ENCODE data around the gene ASIC3. TPM values are rescaled to one million over a fixed set of nuclear protein-coding genes. Genes with fewer than 3 reads are reported as not detected.
A peak's percentile ranks its signal among the peaks of the same experiment; 100 is the strongest.

ASIC3 gene
- polyA plus RNA-seq, 2 of the 4 experiments (the other 2 are of a cell fraction): 4.1 to 9.8 TPM

- TF ChIP-seq RAD21 (conservative IDR thresholded peaks at IDR 0.05 in 1 of 2, IDR thresholded peaks at IDR 0.05 in 1 of 2): peak in 1 of 2 experiments; percentile 29; a peak in 1 of 5 replicates
- TF ChIP-seq TFCP2L1 (CRISPR knock-in tag; IDR thresholded peaks at IDR 0.05): no peak
- no peak for TF ChIP-seq KDM1A (IDR thresholded peaks at IDR 0.05; ENCODE audit: low read depth)
- TF ChIP-seq HOXB13 (CRISPR knock-in tag; IDR thresholded peaks at IDR 0.05; ENCODE audit: low read depth): no peak
- no peak for TF ChIP-seq NFE2L2 (conservative IDR thresholded peaks at IDR 0.05; ENCODE audit: low read length)
- no peak for TF ChIP-seq SREBF2 (IDR thresholded peaks at IDR 0.05)
- peak; percentile 54 for TF ChIP-seq CTCF (IDR thresholded peaks at IDR 0.05)
- TF ChIP-seq SMC3 (IDR thresholded peaks at IDR 0.05): peak; percentile 36; the same call in 1 of the 3 replicates
- TF ChIP-seq HMGXB4 (CRISPR knock-in tag; IDR thresholded peaks at IDR 0.05; ENCODE audit: borderline replicate concordance): no peak
- no peak for TF ChIP-seq BHLHE40 (IDR thresholded peaks at IDR 0.05; ENCODE audit: low read depth, low read length)
- no peak for TF ChIP-seq PBX3 (IDR thresholded peaks at IDR 0.05)
- TF ChIP-seq HDAC2 (IDR thresholded peaks at IDR 0.05): 0 out of 2 replicates have a peak, but pooled peaks have one; percentile 27
- no peak for TF ChIP-seq ZSCAN20 (CRISPR knock-in tag; IDR thresholded peaks at IDR 0.05)
- TF ChIP-seq FOSL2 (IDR thresholded peaks at IDR 0.05): no peak
- peak; percentile 17; the same call in 1 of the 2 replicates for TF ChIP-seq FOSL2 (CRISPR knock-in tag; IDR thresholded peaks at IDR 0.05)
- TF ChIP-seq ZFP36 (IDR thresholded peaks at IDR 0.05; ENCODE audit: borderline replicate concordance, partially characterized antibody): no peak
- 0 out of 2 replicates have a peak, but pooled peaks have one; percentile 1 for TF ChIP-seq E2F6 (IDR thresholded peaks at IDR 0.05; ENCODE audit: borderline replicate concordance, low read depth)
- TF ChIP-seq CBX8 (IDR thresholded peaks at IDR 0.05): no peak
- no peak for TF ChIP-seq HES2 (IDR thresholded peaks at IDR 0.05)
- peak; percentile 34 for TF ChIP-seq POLR2A (IDR thresholded peaks at IDR 0.05; ENCODE audit: low read length)
- TF ChIP-seq RFX5 (IDR thresholded peaks at IDR 0.05): no peak
- no peak for TF ChIP-seq CHD2 (IDR thresholded peaks at IDR 0.05; ENCODE audit: low read length, partially characterized antibody)
- no peak for TF ChIP-seq ZC3H11A (IDR thresholded peaks at IDR 0.05)
- TF ChIP-seq HOXA7 (CRISPR knock-in tag; IDR thresholded peaks at IDR 0.05): no peak
- TF ChIP-seq HOXB5 (CRISPR knock-in tag; IDR thresholded peaks at IDR 0.05): no peak
- 0 out of 2 replicates have a peak, but pooled peaks have one; percentile 21 for TF ChIP-seq PHF8 (IDR thresholded peaks at IDR 0.05; ENCODE audit: borderline replicate concordance, low read depth)
- TF ChIP-seq JUN (IDR thresholded peaks at IDR 0.05): peak in 1 of 2 experiments; percentile 39; a peak in 1 of 5 replicates
- no peak for TF ChIP-seq JUNB (IDR thresholded peaks at IDR 0.05)
- no peak for TF ChIP-seq RARB (CRISPR knock-in tag; IDR thresholded peaks at IDR 0.05)
- no peak for TF ChIP-seq RCOR1 (IDR thresholded peaks at IDR 0.05; ENCODE audit: low read depth, low read length)
- no peak for TF ChIP-seq USF2 (IDR thresholded peaks at IDR 0.05)
- peak; percentile 38 for TF ChIP-seq MAX (IDR thresholded peaks at IDR 0.05)
- TF ChIP-seq MYC (IDR thresholded peaks at IDR 0.05; ENCODE audit: borderline replicate concordance, low read length): no peak; the same call in 1 of the 2 replicates
- no peak for TF ChIP-seq CEBPB (IDR thresholded peaks at IDR 0.05)
- no peak for TF ChIP-seq GATA3 (IDR thresholded peaks at IDR 0.05; ENCODE audit: borderline replicate concordance)
These were observed 39.1 kb downstream of the ASIC3 start (continued) for GRCh38 chr7:151087245-151088018.

All from A549 (cell line).